NB4 (cell line): Measurements from ENCODE around the gene GRIK1.

Source experiments
- DNase-seq: peaks from one replicate; pipeline ENCODE4 v3.0.0; 2010; ENCODE audit warnings: low read depth
- H3K4me3 ChIP-seq: one replicate; pipeline ENCODE4 v1.5.1; 2011; ENCODE audit warnings: mild to moderate bottlenecking, low read depth, low read length, moderate library complexity
- CTCF ChIP-seq: IDR thresholded peaks from one replicate; pipeline ENCODE4 v1.5.1; 2012; ENCODE audit warnings: low read depth, low read length
- MAX ChIP-seq: IDR thresholded peaks from 2 replicates; pipeline ENCODE4 v1.6.1; 2011; ENCODE audit warnings: low read depth, low read length
- MYC ChIP-seq: IDR thresholded peaks from 2 replicates; pipeline ENCODE4 v1.6.1; 2011; ENCODE audit warnings: low read depth, low read length
- POLR2A ChIP-seq: IDR thresholded peaks from 2 replicates; pipeline ENCODE4 v1.6.1; 2011; ENCODE audit warnings: mild to moderate bottlenecking; ENCODE audit not compliant: insufficient read length; ENCODE audit errors: extremely low read depth

GRIK1 gene

GRCh38 chr21:29637553-29637952, 302.2 kb downstream of the GRIK1 start:
- no peak for DNase-seq
- TF ChIP-seq MYC (no peak), CTCF (no peak)
- no peak overlapping the region for H3K4me3 ChIP-seq

GRCh38 chr21:29637134-29637533, 302.7 kb downstream of the GRIK1 start:
- TF ChIP-seq POLR2A (no peak), MYC (no peak), MAX (no peak), CTCF (no peak)
- H3K4me3 ChIP-seq = no peak overlapping the region
- DNase-seq = no peak

GRCh38 chr21:29634418-29634817, 305.4 kb downstream of the GRIK1 start:
- TF ChIP-seq MYC (no peak), POLR2A (no peak), CTCF (no peak), MAX (no peak)
- no peak overlapping the region for H3K4me3 ChIP-seq
- DNase-seq = no peak

- no peak overlapping the region for H3K4me3 ChIP-seq
- DNase-seq = no peak
- no peak for TF ChIP-seq CTCF
- TF ChIP-seq MAX = no peak
- TF ChIP-seq MYC = no peak
- TF ChIP-seq POLR2A = no peak
Observed at GRCh38 chr21:29633756-29634155, 306.0 kb downstream of the GRIK1 start.

GRCh38 chr21:29630441-29630840, 309.4 kb downstream of the GRIK1 start:
- TF ChIP-seq CTCF (no peak), POLR2A (no peak), MYC (no peak), MAX (no peak)
- H3K4me3 ChIP-seq = no peak overlapping the region
- DNase-seq = no peak

- TF ChIP-seq MYC = no peak
- TF ChIP-seq MAX = no peak
- TF ChIP-seq POLR2A = no peak
- TF ChIP-seq CTCF = no peak
- DNase-seq = no peak
- no peak overlapping the region for H3K4me3 ChIP-seq
Observed at GRCh38 chr21:29627905-29628304, 311.9 kb downstream of the GRIK1 start.
